Neutrophil (primary cell): ENCODE data around the gene ALDH8A1.
"Not testable (repeated sequence)": the region's sequence is repeated elsewhere in the genome, so short reads cannot be mapped to it uniquely, and the experiment has no call there.

Experiments used
- H3K27ac ChIP-seq: fragments of 200-600 bp; sonication (generic); 2 replicates; pipeline ENCODE4 v1.5.1; 2016; ENCODE audit warnings: mild to moderate bottlenecking, moderate library complexity
- H3K27me3 ChIP-seq: fragments of 200-600 bp; sonication (generic); 2 replicates; pipeline ENCODE4 v1.6.0; 2016; ENCODE audit warnings: mild to moderate bottlenecking
- H3K36me3 ChIP-seq: fragments of 200-600 bp; sonication (generic); 2 replicates; pipeline ENCODE4 v1.5.1; 2017
- H3K4me1 ChIP-seq, 2 experiments: fragments of 200-600 bp in 1 of 2; sonication (generic) in 1 of 2; 1 replicate in 1 of 2; 2 replicates in 1 of 2; pipeline versions ENCODE4 v1.5.1 to v1.6.1; 2013 to 2016; ENCODE audit warnings: low read depth in 1 of 2, low read length in 1 of 2, mild to moderate bottlenecking in 1 of 2, moderate library complexity in 1 of 2; ENCODE audit not compliant: control insufficient read depth in 1 of 2, insufficient read depth in 1 of 2
- H3K4me3 ChIP-seq, 2 experiments: fragments of 200-600 bp in 1 of 2; sonication (generic) in 1 of 2; 1 replicate in 1 of 2; 2 replicates in 1 of 2; pipeline ENCODE4 v1.5.1; 2013 to 2016; ENCODE audit warnings: low read depth in 1 of 2, low read length in 1 of 2, mild to moderate bottlenecking in 1 of 2, moderate library complexity in 1 of 2
- H3K9me3 ChIP-seq: fragments of 200-600 bp; sonication (generic); 2 replicates; pipeline ENCODE4 v1.5.1; 2016
- TF ChIP-seq, protein P1 (sequence below): fragments of 200-600 bp; sonication (generic); IDR thresholded peaks from 2 replicates; pipeline ENCODE4 v1.5.1; 2016; ENCODE audit warnings: antibody characterized with exemption

The ALDH8A1 gene

DNA sequence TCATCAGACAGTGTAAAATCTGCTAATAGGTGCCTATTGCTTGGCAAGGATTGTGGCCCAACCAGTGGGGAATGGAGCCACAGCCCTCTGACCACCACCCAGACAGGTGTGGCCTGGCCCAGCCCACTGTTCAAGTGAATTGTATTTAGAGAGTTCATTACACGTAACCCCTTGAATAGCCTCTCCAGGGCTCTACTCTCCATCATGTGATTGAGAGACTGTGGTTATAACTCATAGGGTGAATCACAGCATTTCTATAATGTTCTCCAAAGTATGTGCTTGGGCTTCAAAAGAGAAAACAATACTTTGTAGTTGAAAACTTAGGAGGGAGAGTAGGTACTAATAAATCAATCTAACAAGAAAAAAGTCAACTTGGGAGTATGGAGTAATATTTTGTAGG is 38.4 kb downstream of the ALDH8A1 start:
- Histone ChIP-seq H3K9me3 (no peaks in the 10 kb centered on the region), H3K4me1 (no peaks in the 10 kb centered on the region), H3K4me3 (no peak overlapping the region), H3K27me3 (peaks cover 27% of the 10 kb centered on the region), H3K36me3 (no peaks in the 10 kb centered on the region), H3K27ac (no peak overlapping the region)
- TF ChIP-seq, protein P1, sequence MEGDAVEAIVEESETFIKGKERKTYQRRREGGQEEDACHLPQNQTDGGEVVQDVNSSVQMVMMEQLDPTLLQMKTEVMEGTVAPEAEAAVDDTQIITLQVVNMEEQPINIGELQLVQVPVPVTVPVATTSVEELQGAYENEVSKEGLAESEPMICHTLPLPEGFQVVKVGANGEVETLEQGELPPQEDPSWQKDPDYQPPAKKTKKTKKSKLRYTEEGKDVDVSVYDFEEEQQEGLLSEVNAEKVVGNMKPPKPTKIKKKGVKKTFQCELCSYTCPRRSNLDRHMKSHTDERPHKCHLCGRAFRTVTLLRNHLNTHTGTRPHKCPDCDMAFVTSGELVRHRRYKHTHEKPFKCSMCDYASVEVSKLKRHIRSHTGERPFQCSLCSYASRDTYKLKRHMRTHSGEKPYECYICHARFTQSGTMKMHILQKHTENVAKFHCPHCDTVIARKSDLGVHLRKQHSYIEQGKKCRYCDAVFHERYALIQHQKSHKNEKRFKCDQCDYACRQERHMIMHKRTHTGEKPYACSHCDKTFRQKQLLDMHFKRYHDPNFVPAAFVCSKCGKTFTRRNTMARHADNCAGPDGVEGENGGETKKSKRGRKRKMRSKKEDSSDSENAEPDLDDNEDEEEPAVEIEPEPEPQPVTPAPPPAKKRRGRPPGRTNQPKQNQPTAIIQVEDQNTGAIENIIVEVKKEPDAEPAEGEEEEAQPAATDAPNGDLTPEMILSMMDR: no peak

DNA sequence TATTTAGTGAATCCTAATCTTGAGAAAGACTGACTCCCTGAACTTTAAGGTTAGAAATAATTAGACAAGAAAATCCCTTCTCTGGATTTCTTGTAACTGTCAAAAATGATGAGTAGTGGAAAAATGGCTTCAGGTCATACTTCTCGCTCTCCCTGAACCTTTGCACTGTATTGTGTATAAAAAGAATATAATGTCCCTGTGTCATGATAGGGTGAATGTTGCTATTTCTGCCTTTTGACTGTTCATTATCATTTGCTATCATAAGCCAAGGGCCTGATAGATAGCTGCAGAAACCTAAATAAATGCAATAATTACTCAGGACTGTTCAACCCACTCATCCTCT is 39.3 kb downstream of the ALDH8A1 start:
- no peak overlapping the region for H3K4me3 ChIP-seq
- TF ChIP-seq, protein P1: no peak
- no peaks in the 10 kb centered on the region for H3K4me1 ChIP-seq
- no peak overlapping the region for H3K27ac ChIP-seq
- H3K9me3 ChIP-seq: no peaks in the 10 kb centered on the region
- H3K36me3 ChIP-seq: no peaks in the 10 kb centered on the region
- H3K27me3 ChIP-seq: peaks cover 27% of the 10 kb centered on the region

DNA sequence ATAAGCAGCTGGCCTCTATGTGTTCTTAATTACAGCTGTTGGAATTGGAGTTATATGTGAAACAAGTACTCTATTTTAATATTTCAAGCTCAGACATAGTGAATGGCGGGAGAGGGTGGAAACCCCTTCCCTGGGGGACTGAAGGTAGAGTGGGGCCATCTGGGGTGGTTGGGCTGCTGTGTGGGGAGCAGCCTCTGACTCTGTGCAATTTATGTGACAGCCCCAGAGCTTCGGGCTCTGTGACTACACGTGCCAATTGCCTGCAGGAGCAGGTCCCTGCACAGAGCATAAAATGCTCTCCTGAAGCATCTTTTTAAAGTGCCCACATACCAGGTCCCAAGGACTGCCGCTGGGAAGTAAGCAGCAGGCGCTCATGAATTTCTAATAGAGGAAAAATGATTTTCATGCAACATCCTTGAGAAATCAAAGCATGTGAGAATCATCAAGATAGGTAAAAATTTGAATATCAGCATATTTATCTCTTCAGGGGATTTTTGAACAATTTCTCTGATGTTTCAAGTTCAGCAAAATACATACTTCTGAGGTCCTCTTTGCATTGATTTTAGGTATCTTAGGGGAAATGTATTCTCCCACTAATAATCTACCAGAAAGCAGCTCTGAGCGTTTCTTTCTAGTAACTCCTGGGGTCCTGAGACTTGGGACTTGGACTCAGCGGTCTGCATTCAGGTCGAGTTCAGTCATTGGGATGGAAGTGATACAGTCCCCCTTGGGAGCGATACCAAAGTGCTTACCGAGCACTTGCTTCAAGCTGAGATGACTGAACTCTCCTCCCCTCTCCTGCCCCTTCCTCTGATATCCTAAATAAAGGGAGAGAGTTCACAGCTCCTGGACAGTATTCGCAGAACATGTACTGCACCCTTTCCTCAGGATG is 40.0 kb downstream of the ALDH8A1 start:
- TF ChIP-seq, protein P1: no peak
- no peaks in the 10 kb centered on the region for H3K9me3 ChIP-seq
- H3K4me3 ChIP-seq: no peak overlapping the region
- no peak overlapping the region for H3K27ac ChIP-seq
- H3K27me3 ChIP-seq: peaks cover 27% of the 10 kb centered on the region
- no peaks in the 10 kb centered on the region for H3K4me1 ChIP-seq
- no peaks in the 10 kb centered on the region for H3K36me3 ChIP-seq

DNA sequence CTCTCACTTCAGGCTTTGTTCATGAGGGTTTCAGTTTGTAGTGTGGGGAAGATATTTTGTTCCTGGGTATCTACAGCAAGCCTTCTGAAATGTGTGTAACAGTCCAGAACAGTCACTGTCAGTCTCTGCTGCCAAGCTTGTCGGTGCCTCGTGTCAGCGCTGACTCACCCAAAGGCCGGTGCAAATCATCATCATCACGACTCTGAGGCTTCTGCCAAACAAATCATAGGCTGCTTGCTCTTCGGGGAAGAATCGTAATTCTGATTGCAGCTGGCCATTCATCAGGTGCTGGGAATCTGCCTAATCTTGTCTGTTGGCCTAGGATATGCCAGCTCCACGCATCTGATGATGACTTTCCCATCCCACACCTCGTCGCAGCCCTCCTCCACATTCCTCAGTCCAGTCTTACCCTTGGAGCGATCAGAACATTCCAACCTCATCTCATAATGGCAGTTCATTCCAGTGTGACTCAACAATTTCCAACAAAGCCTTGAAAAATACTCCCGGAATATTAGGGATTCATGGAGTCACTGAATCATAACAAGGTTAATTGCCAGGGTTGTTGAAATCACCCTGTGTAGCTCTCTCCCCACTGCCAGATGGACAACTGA is 40.9 kb downstream of the ALDH8A1 start:
- Histone ChIP-seq H3K36me3 (no peaks in the 10 kb centered on the region), H3K4me3 (no peak overlapping the region), H3K4me1 (no peaks in the 10 kb centered on the region), H3K27ac (no peak overlapping the region), H3K9me3 (no peaks in the 10 kb centered on the region), H3K27me3 (peaks cover 27% of the 10 kb centered on the region)
- TF ChIP-seq, protein P1: no peak

DNA sequence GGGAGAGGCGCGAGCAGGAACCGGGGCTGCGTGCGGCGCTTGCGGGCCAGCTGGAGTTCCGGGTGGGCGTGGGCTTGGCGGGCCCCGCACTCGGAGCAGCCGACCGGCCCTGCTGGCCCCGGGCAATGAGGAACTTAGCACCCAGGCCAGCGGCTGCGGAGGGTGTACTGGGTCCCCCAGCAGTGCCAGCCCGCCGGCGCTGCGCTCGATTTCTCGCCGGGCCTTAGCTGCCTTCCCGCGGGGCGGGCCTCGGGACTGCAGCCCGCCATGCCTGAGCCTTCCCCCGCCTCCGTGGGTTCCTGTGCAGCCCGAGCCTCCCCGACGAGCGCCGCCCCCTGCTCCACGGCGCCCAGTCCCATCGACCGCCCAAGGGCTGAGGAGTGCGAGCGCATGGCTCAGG is 45.2 kb downstream of the ALDH8A1 start:
- not testable (repeated sequence) for H3K27me3 ChIP-seq, H3K36me3 ChIP-seq, H3K4me3 ChIP-seq, H3K9me3 ChIP-seq, H3K4me1 ChIP-seq, H3K27ac ChIP-seq

DNA sequence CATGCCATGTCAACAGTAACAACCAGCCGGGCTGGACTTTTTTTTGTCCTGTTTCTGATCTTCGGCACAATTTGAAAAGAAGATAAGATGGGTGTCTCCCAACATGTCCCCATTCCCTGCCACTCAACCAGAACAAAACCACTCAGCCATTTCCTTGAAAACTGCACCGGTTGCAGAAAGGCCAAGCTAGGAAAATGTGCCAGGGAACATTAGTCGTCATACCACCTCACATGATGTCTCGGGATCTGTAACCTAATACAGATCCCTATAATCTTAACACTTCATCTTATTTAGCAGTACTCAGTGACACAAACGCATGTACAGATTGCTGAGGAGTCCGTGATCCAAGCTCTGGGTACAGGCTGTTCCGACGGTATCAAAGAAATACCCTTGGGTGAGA is 46.5 kb downstream of the ALDH8A1 start:
- TF ChIP-seq, protein P1: no peak

More for the DNA sequence above, 46.5 kb downstream of the ALDH8A1 start:
- H3K9me3 ChIP-seq: no peaks in the 10 kb centered on the region
- no peak overlapping the region for H3K4me3 ChIP-seq
- no peaks in the 10 kb centered on the region for H3K36me3 ChIP-seq
- no peak overlapping the region for H3K27ac ChIP-seq
- no peaks in the 10 kb centered on the region for H3K27me3 ChIP-seq
- H3K4me1 ChIP-seq: no peaks in the 10 kb centered on the region
